H1 (cell line): Measurements from ENCODE around the gene RDH5. TPM values are rescaled to one million over a fixed set of nuclear protein-coding genes. Genes with fewer than 3 reads are reported as not detected.

ENCODE experiments used
- BACH1 ChIP-seq: IDR thresholded peaks from 2 replicates; pipeline ENCODE4 v1.6.1; 2012; ENCODE audit warnings: low read length, improper control_type of control experiment
- GABPA ChIP-seq: IDR thresholded peaks from 2 replicates; pipeline ENCODE4 v1.6.1; 2011; ENCODE audit warnings: mild to moderate bottlenecking, low read length, moderate library complexity, borderline replicate concordance; ENCODE audit not compliant: insufficient read depth
- JUN ChIP-seq: IDR thresholded peaks from 2 replicates; pipeline ENCODE4 v1.6.1; 2011; ENCODE audit warnings: low read depth, mild to moderate bottlenecking, improper control_type of control experiment, low read length
- SAP30 ChIP-seq: fragments of 300-600 bp; sonication (generic); IDR thresholded peaks from 2 replicates; pipeline ENCODE4 v1.7.1; 2012; ENCODE audit warnings: low read length, moderate library complexity, mild to moderate bottlenecking, inconsistent platforms; ENCODE audit not compliant: insufficient read depth, insufficient replicate concordance
- polyA plus RNA-seq, 7 experiments: library from polyadenylated mRNA; depleted of rRNA in 3 of 7; stranded (reverse) in 5 of 7; unstranded in 2 of 7; fragments of >200 nt in 5 of 7; fragments of 200-250 nt in 2 of 7; gene quantifications; 1 replicate in 5 of 7; 2 replicates in 1 of 7; 4 replicates in 1 of 7; pipeline versions ENCODE4 v1.2.1 to v1.2.3, GENCODE V29; 2011 to 2013; ENCODE audit warnings: missing spikeins in 2 of 7, mixed read lengths in 2 of 7
- total RNA-seq: library from RNA; stranded (reverse); fragmentation: NEBNext Ultra II Directional; extraction: Animal tissue kit (Norgen Biotek cat#: 25700); gene quantifications from 2 replicates; pipeline ENCODE4 v1.2.1, GENCODE V29; 2021

The RDH5 gene
- total and polyA plus RNA-seq, 2 of the 8 experiments (the other 6 are each of a cell fraction or from before 2014, with no cell fraction given), result 4.2 to 6.0 TPM

DNA sequence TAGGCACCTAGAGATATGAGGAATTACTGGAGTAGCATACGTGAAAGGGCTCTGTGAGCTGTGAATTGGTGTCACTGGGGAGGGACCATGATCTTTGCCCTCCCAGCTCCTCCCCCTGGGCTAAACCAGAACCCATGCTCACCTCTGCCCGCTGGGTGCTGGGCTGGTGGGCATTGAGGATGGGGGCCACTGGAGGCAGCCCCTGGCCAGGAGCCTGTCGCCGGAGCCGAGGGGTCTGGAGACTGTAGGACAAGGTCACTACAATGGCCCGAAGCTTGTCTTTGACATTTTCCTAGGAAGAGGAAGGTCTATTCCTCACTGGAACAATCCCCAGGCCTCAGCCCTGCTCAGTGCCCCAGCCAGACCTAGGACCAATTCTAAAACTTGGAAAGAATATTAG is 24.1 kb upstream of the RDH5 start (continued):
- TF ChIP-seq BACH1 (no peak), SAP30 (no peak), JUN (no peak), GABPA (no peak)
